Tibial artery (tissue), 4 donors: ENCODE measurements around the gene TRPM4.
"Not testable (repeated sequence)": the region's sequence is repeated elsewhere in the genome, so short reads cannot be mapped to it uniquely, and the experiment has no call there.

ENCODE experiments used
- DNase-seq, 2 donors: peaks; one replicate each; pipeline ENCODE4 v3.0.0-alpha.2; 2019
- H3K27ac ChIP-seq, 2 donors: fragments of 200-600 bp; sonication (generic) in 1 of 2; 1 replicate in 1 of 2; 2 replicates in 1 of 2; pipeline ENCODE4 v1.5.1; 2018 to 2019; ENCODE audit warnings: mild to moderate bottlenecking in 1 of 2
- H3K27me3 ChIP-seq, 2 donors: fragments of 200-600 bp; sonication (generic) in 1 of 2; one replicate each; pipeline versions ENCODE4 v1.5.1 to v1.6.0; 2016 to 2019
- H3K36me3 ChIP-seq, 3 donors: fragments of 200-600 bp; sonication (generic) in 2 of 3; one replicate each; pipeline ENCODE4 v1.5.1; 2016 to 2019; ENCODE audit warnings: mild to moderate bottlenecking in 2 of 3
- H3K4me1 ChIP-seq, 4 donors: fragments of 200-600 bp; sonication (generic) in 2 of 4; 1 replicate in 3 of 4; 2 replicates in 1 of 4; pipeline ENCODE4 v1.5.1; 2016 to 2019
- H3K4me3 ChIP-seq, 2 donors: fragments of 200-600 bp; sonication (generic) in 1 of 2; 1 replicate in 1 of 2; 2 replicates in 1 of 2; pipeline ENCODE4 v1.5.1; 2018 to 2019; ENCODE audit warnings: mild to moderate bottlenecking in 2 of 2
- H3K9me3 ChIP-seq, 3 donors: fragments of 200-600 bp; sonication (generic) in 1 of 3; one replicate each; pipeline ENCODE4 v1.5.1; 2016 to 2019
- CTCF ChIP-seq, 2 experiments: fragments of 200-600 bp in 1 of 2; fragments of 450-650 bp in 1 of 2; IDR thresholded peaks; one replicate each; pipeline ENCODE4 v1.5.1; 2017 to 2019; ENCODE audit warnings: antibody characterized with exemption in 2 of 2, mild to moderate bottlenecking in 1 of 2, moderate library complexity in 1 of 2
- intact Hi-C: fragments of 100-400 bp; cut with DNase I; formaldehyde crosslinking; loops from one replicate; pipeline ENCODE4 v1.15.0; 2023; ENCODE audit warnings: low total_unique reads

TRPM4 gene

GRCh38 chr19:49194408-49194807, 36.8 kb downstream of the TRPM4 start:
- no peaks in the 10 kb centered on the region for H3K9me3 ChIP-seq
- H3K4me3 ChIP-seq: no peak overlapping the region
- intact Hi-C loops: no loop called here
- H3K4me1 ChIP-seq: peaks cover 0 to 11% (median 5%) of the 10 kb centered on the region in 4 donors
- DNase-seq: no peak
- peaks cover 33 to 60% (median 41%) of the 10 kb centered on the region in 3 donors for H3K36me3 ChIP-seq
- H3K27ac ChIP-seq: no peak overlapping the region
- TF ChIP-seq CTCF (IDR thresholded peaks at IDR 0.05): no peak
- no peaks in the 10 kb centered on the region for H3K27me3 ChIP-seq

DNA sequence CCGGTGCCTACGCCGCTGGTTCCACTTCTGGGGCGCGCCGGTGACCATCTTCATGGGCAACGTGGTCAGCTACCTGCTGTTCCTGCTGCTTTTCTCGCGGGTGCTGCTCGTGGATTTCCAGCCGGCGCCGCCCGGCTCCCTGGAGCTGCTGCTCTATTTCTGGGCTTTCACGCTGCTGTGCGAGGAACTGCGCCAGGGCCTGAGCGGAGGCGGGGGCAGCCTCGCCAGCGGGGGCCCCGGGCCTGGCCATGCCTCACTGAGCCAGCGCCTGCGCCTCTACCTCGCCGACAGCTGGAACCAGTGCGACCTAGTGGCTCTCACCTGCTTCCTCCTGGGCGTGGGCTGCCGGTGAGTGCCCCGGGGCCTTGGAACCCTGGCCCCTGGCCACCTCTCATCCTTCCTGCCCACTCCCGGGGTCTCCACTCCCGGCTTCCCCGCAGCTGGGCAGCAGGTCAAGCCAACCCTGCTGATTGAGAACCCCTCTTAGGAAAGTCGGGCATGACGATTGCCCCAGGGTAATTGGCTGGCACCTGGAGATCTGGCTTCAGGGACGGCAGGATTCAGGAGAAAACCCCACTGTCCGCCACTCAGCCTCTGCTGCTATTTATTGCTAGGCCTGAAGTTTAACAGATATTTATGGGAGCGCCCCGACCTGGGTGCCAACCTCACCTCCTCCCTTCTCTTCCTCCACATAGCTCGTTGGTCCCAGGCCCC, 39.1 kb downstream of the TRPM4 start:
- TF ChIP-seq CTCF (IDR thresholded peaks at IDR 0.05): no peak
- no peaks in the 10 kb centered on the region for H3K27me3 ChIP-seq
- no peaks in the 10 kb centered on the region for H3K9me3 ChIP-seq
- peaks cover 16 to 54% (median 30%) of the 10 kb centered on the region in 3 donors for H3K36me3 ChIP-seq
- peaks cover 0 to 11% (median 5%) of the 10 kb centered on the region in 4 donors for H3K4me1 ChIP-seq
- DNase-seq: peak in 1 of 2 donors; percentile 73
- H3K4me3 ChIP-seq: peak overlapping the region; percentile 19 to 31
- intact Hi-C loops: loop anchor here (5.0 kb wide), 2 partner anchors 49 to 99 kb away; no protein-coding TSS in a partner anchor
- H3K27ac ChIP-seq: peak overlapping the region; percentile 2 to 61

DNA sequence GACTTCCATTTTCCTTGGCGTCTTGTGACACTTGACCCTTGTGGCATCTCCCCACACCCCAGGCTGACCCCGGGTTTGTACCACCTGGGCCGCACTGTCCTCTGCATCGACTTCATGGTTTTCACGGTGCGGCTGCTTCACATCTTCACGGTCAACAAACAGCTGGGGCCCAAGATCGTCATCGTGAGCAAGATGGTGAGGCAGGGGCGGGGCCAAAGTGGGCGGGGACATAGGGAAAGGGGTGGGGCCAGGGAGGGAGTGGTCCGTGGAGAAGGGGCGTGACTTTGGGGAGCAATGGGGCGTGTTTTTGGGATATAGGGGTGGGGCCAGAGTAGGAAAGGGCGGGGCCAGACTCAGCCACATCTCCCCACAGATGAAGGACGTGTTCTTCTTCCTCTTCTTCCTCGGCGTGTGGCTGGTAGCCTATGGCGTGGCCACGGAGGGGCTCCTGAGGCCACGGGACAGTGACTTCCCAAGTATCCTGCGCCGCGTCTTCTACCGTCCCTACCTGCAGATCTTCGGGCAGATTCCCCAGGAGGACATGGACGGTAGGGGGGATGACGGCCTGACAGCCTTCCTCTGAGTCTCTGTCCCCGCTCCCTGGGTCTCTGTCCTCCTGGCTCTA, 42.8 kb downstream of the TRPM4 start:
- no peak for TF ChIP-seq CTCF (IDR thresholded peaks at IDR 0.05)
- H3K27ac ChIP-seq: no peak overlapping the region
- intact Hi-C loops: no loop called here

GRCh38 chr19:49201042-49201441, 43.5 kb downstream of the TRPM4 start:
- Histone ChIP-seq H3K27me3 (no peaks in the 10 kb centered on the region), H3K9me3 (no peaks in the 10 kb centered on the region), H3K27ac (no peak overlapping the region), H3K4me1 (peaks cover 0 to 10% (median 5%) of the 10 kb centered on the region in 4 donors), H3K36me3 (peaks cover 26 to 68% (median 39%) of the 10 kb centered on the region in 3 donors), H3K4me3 (no peak overlapping the region)
- no peak for TF ChIP-seq CTCF (IDR thresholded peaks at IDR 0.05)
- intact Hi-C loops: no loop called here
- no peak for DNase-seq

More for the DNA sequence above, 42.8 kb downstream of the TRPM4 start:
- Histone ChIP-seq H3K36me3 (peaks cover 26 to 62% (median 33%) of the 10 kb centered on the region in 3 donors), H3K4me1 (peaks cover 0 to 11% (median 5%) of the 10 kb centered on the region in 4 donors), H3K9me3 (no peaks in the 10 kb centered on the region), H3K27me3 (no peaks in the 10 kb centered on the region), H3K4me3 (no peak overlapping the region)
- no peak for DNase-seq

DNA sequence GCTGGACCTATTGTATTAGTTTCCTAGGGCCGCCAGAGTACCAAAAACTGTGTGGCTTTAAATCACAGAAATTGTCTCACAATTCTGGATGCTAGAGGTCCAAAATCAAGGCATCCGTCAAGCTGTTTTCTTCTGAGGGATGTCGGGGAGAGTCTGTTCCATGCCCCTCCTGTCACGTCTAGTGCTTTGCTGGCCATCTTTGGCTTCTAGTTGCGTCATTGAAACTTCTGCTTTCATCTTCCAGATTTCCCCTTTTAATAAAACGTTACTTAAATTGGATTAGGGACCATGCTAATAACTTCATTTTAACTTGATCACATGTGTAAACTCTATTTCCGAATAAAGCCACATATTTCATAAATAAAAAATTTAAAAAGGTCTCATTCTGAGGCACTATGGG, 47.5 kb downstream of the TRPM4 start:
- Histone ChIP-seq H3K4me3 (no peak overlapping the region), H3K9me3 (no peaks in the 10 kb centered on the region), H3K4me1 (peaks cover 0 to 5% (median 2%) of the 10 kb centered on the region in 4 donors), H3K36me3 (peaks cover 26 to 67% (median 46%) of the 10 kb centered on the region in 3 donors), H3K27ac (no peak overlapping the region), H3K27me3 (no peaks in the 10 kb centered on the region)
- TF ChIP-seq CTCF (IDR thresholded peaks at IDR 0.05): no peak
- intact Hi-C loops: no loop called here
- DNase-seq: no peak

DNA sequence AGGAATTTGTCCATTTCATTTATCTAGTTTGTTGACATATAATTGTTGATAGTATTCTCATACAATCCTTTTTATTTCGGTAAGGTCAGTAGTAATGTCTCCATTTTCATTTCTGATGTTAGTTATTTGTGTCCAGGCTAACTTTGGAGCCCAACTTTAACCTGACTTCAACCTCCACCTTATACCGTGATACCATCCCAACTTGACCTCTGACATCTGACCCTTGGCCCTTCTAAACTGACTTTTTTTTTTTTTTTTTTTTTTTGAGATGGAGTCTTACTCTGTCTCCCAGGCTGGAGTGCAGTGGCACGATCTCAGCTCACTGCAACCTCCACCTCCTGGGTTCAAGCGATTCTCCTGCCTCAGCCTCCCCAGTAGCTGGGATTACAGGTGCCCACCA, 51.9 kb downstream of the TRPM4 start:
- H3K27me3 ChIP-seq, H3K27ac ChIP-seq, DNase-seq, H3K4me3 ChIP-seq, H3K9me3 ChIP-seq, H3K4me1 ChIP-seq, intact Hi-C loops: not testable (repeated sequence)
- H3K36me3 ChIP-seq: peaks cover 5 to 56% (median 39%) of the 10 kb centered on the region in 3 donors
